Uterus (tissue), 4 donors: ENCODE measurements around the gene KLF15. TPM values are rescaled to one million over a fixed set of nuclear protein-coding genes. Genes with fewer than 3 reads are reported as not detected.

Source experiments
- DNase-seq, 2 donors: peaks; one replicate each; pipeline ENCODE4 v3.0.0-alpha.2; 2019 to 2020
- H3K27ac ChIP-seq, 2 donors: fragments of 200-600 bp; sonication (generic); 1 replicate in 1 of 2; 2 replicates in 1 of 2; pipeline ENCODE4 v1.5.1; 2016 to 2018
- H3K27me3 ChIP-seq, 2 donors: fragments of 200-600 bp; sonication (generic); one replicate each; pipeline ENCODE4 v1.5.1; 2018 to 2019; ENCODE audit warnings: control low read depth in 1 of 2
- H3K36me3 ChIP-seq, 2 donors: fragments of 200-600 bp; sonication (generic); one replicate each; pipeline ENCODE4 v1.5.1; 2019; ENCODE audit warnings: control low read depth in 1 of 2
- H3K4me1 ChIP-seq, 2 donors: fragments of 200-600 bp; sonication (generic); one replicate each; pipeline ENCODE4 v1.5.1; 2018 to 2019; ENCODE audit warnings: control low read depth in 1 of 2
- H3K4me3 ChIP-seq, 2 donors: fragments of 200-600 bp; sonication (generic); 1 replicate in 1 of 2; 2 replicates in 1 of 2; pipeline ENCODE4 v1.5.1; 2018 to 2019; ENCODE audit warnings: mild to moderate bottlenecking in 1 of 2
- H3K9me3 ChIP-seq, 2 donors: fragments of 200-600 bp; sonication (generic); one replicate each; pipeline ENCODE4 v1.5.1; 2019; ENCODE audit warnings: control low read depth in 1 of 2
- CTCF ChIP-seq, 4 experiments: fragments of 200-600 bp in 2 of 4; fragments of 450-650 bp in 2 of 4; sonication (generic) in 2 of 4; IDR thresholded peaks; one replicate each; pipeline ENCODE4 v1.5.1; 2016 to 2019; ENCODE audit warnings: antibody characterized with exemption in 4 of 4, mild to moderate bottlenecking in 2 of 4, moderate library complexity in 1 of 4
- POLR2A ChIP-seq, 2 donors: fragments of 450-650 bp; IDR thresholded peaks; one replicate each; pipeline ENCODE4 v1.6.1; 2016; ENCODE audit warnings: antibody characterized with exemption in 2 of 2, mild to moderate bottlenecking in 1 of 2, moderate library complexity in 1 of 2
- intact Hi-C: fragments of 100-400 bp; cut with DNase I; formaldehyde crosslinking; loops from one replicate; pipeline ENCODE4 v1.15.1; 2023; ENCODE audit warnings: low total_unique reads
- total RNA-seq, 4 donors: library from RNA; depleted of rRNA in 3 of 4; stranded (reverse); fragments of >200 nt in 3 of 4; gene quantifications; one replicate each; pipeline versions ENCODE4 v1.1.0 to v1.2.4, GENCODE V29; 2014 to 2023
- donor health status: DM: yes; HTN: yes; CAD: no.

The KLF15 gene
- total RNA-seq, 4 donors from 2014 or later, result 1.9 to 23.4 (median 18.2) TPM

DNA sequence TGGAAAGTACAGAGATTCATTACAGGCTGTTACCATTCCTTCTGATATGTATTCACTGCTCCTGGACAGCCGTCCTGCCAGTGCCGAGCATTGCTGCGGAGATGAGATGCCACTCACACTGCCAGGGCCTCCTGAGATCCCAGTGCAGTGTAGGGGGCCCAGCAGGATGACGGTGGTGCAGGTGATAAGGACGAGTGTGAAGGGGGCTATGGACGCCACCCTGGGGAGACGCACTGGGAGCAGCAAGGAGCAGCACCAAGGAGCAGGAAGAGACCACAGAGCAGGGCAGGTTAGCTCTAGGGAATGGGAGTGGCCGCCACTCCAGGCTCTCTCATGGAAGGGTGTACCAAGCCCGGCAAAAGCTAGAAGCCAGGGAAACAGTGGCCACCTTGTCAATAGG lies 4.0 kb upstream of the KLF15 start:
- no peak overlapping the region for H3K4me3 ChIP-seq
- DNase-seq, result no peak
- intact Hi-C loops, result no loop called here
- TF ChIP-seq POLR2A (IDR thresholded peaks at IDR 0.05) (no peak), CTCF (IDR thresholded peaks at IDR 0.05) (no peak)
- H3K36me3 ChIP-seq, result no peaks in the 10 kb centered on the region
- no peaks in the 10 kb centered on the region for H3K9me3 ChIP-seq
- H3K27me3 ChIP-seq, result no peaks in the 10 kb centered on the region
- H3K27ac ChIP-seq, result no peak overlapping the region
- H3K4me1 ChIP-seq, result peaks cover 0 to 3% of the 10 kb centered on the region in 2 donors

- DNase-seq, result no peak
Measured at GRCh38 chr3:126360714-126361060, 3.5 kb upstream of the KLF15 start.

GRCh38 chr3:126360046-126360713 lies 3.0 kb upstream of the KLF15 start:
- no peaks in the 10 kb centered on the region for H3K9me3 ChIP-seq
- no peak overlapping the region for H3K4me3 ChIP-seq
- intact Hi-C loops, result no loop called here
- H3K36me3 ChIP-seq, result no peaks in the 10 kb centered on the region
- no peaks in the 10 kb centered on the region for H3K27me3 ChIP-seq
- H3K27ac ChIP-seq, result no peak overlapping the region
- TF ChIP-seq CTCF (IDR thresholded peaks at IDR 0.05), result no peak
- TF ChIP-seq POLR2A (IDR thresholded peaks at IDR 0.05), result no peak
- H3K4me1 ChIP-seq, result peaks cover 0 to 3% of the 10 kb centered on the region in 2 donors
- DNase-seq, result no peak

More at GRCh38 chr3:126360714-126361060, 3.5 kb upstream of the KLF15 start:
- TF ChIP-seq CTCF (IDR thresholded peaks at IDR 0.05), result no peak
- no peak for TF ChIP-seq POLR2A (IDR thresholded peaks at IDR 0.05)
- H3K9me3 ChIP-seq, result no peaks in the 10 kb centered on the region
- intact Hi-C loops, result no loop called here
- no peaks in the 10 kb centered on the region for H3K36me3 ChIP-seq
- peaks cover 0 to 3% of the 10 kb centered on the region in 2 donors for H3K4me1 ChIP-seq
- H3K27me3 ChIP-seq, result no peaks in the 10 kb centered on the region
- no peak overlapping the region for H3K4me3 ChIP-seq
- no peak overlapping the region for H3K27ac ChIP-seq

DNA sequence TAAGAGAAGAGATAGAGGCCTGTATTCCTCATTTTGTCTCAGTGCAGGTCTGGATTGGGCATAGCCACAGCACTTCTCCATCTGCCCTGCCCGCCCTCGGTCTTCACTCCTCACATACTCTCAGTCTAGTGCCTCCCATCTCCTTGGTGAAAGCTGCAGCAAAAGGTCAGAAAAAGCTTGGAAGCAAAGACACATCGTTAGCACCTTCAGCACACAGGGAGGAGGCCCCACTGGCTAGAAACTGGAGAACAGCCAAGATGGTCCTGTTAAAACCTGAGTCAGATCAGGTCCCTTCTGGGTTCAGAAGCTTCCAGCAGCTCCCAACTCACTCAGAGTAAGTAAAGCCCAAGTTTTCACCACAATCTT lies 1.6 kb upstream of the KLF15 start:
- Histone ChIP-seq H3K27me3 (no peaks in the 10 kb centered on the region), H3K9me3 (no peaks in the 10 kb centered on the region), H3K27ac (no peak overlapping the region), H3K4me1 (peaks cover 0 to 3% of the 10 kb centered on the region in 2 donors), H3K4me3 (no peak overlapping the region), H3K36me3 (no peaks in the 10 kb centered on the region)
- no peak for TF ChIP-seq POLR2A (IDR thresholded peaks at IDR 0.05)
- intact Hi-C loops, result no loop called here
- no peak for DNase-seq

DNA sequence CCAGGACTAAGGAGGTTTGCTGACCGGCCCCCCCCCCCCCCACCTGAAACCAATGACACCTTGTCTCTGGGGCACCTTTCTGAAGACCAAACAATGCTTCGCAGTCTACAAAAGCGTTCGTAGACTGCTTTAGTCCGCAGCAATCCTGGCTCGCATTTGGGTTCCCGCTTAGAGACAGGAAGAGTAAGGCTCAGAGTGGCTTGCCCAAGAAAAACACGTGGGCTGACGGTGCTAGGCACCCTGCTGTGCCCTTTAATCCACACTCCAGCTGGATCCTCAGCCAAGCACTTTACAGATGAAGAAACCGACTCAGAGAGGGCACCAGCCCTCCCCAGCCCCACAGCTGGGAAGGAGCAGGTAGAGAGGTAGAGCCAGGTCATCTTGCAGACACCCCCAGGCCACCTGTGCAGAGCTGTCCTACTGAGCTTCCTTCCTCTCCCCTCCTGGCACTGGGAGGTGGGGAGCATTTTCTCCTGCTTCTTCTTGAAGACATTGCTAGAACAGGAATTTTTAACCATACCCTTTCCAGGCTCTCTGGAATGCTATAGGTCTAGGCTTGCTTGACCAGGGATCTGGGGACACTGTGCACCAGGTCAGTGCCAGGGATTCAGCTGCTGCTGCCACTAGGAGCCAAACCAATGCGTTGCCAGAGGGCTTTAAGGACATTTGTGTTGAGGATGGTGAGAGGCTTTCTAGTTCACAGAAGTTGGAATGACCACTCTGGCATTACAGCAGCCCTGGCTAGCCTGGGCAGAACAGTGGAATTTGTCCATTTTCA lies 1.0 kb upstream of the KLF15 start:
- H3K9me3 ChIP-seq, result no peaks in the 10 kb centered on the region
- DNase-seq, result peak in 1 of 2 donors; percentile 36
- peak overlapping the region; percentile 37 to 64 for H3K4me3 ChIP-seq
- intact Hi-C loops, result no loop called here
- no peak for TF ChIP-seq CTCF (IDR thresholded peaks at IDR 0.05)
- no peak for TF ChIP-seq POLR2A (IDR thresholded peaks at IDR 0.05)
- peak overlapping the region; percentile 81 to 89 for H3K27ac ChIP-seq
- no peaks in the 10 kb centered on the region for H3K27me3 ChIP-seq
- peaks cover 0 to 3% of the 10 kb centered on the region in 2 donors for H3K4me1 ChIP-seq
- no peaks in the 10 kb centered on the region for H3K36me3 ChIP-seq
